ENCODE results near the gene BCL2A1. TPM values are rescaled to one million over a fixed set of nuclear protein-coding genes. Genes with fewer than 3 reads are reported as not detected.

The BCL2A1 gene
- total and polyA plus RNA-seq, 2 donors (not counting 1 experiment from before 2014, with no cell fraction given) = 33.8 to 49.2 TPM

DNA sequence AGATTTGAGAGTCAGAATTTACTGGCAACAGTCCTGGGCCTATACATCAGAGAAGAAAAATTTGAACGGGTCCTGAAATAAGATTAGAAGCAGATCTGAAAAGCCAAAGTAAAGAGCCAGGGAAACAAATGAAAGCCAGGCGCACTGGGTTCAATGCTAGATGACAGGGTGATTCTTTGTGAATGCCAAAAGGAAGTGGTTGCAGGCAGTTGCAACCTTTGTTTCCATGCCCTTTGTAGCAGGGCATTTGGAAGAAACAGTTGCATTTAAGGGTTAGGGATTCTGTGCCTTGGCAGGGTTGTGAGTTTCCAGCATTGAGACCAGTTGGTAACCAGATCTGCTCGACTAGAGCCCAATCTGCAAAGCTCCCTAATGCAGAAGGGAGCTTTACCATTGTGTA lies 37.8 kb downstream of the BCL2A1 start:
- intact Hi-C loops (cut with micrococcal nuclease) = no loop called here
- Histone ChIP-seq H3K27me3 (replicated peaks in 1 of 4; ENCODE audit: control extremely low read depth in 1 of 4, control insufficient read depth in 3 of 4, insufficient read depth in 4 of 4, low read length in 3 of 4) (peaks cover 0 to 4% (median 0%) of the 10 kb centered on the region in 4 experiments), H3K36me3 (replicated peaks in 1 of 2; ENCODE audit: control extremely low read depth in 1 of 2, control insufficient read depth in 1 of 2, extremely low read depth in 1 of 2, insufficient read depth in 2 of 2, low read length in 1 of 2) (no peaks in the 10 kb centered on the region), H3K4me2 (replicated peaks; ENCODE audit: low read depth, low read length, poor library complexity, severe bottlenecking) (no peak overlapping the region), H3K9me3 (ENCODE audit: control extremely low read depth in 1 of 3, control insufficient read depth in 2 of 3, insufficient read depth in 1 of 3, low read length in 2 of 3) (no peaks in the 10 kb centered on the region), H3K9ac (ENCODE audit: low read length) (no peak overlapping the region), H3K4me1 (ENCODE audit: control insufficient read depth in 2 of 2, insufficient read depth in 2 of 2, low read length in 2 of 2) (no peaks in the 10 kb centered on the region), H2AFZ (ENCODE audit: insufficient read depth, low read depth, low read length, poor library complexity, severe bottlenecking) (no peak overlapping the region), H3K27ac (ENCODE audit: low read length in 2 of 2) (no peak overlapping the region), H3K4me3 (ENCODE audit: control extremely low read depth in 1 of 5, extremely low read depth in 1 of 5, insufficient read depth in 1 of 5, low read depth in 2 of 5, low read length in 4 of 5) (no peak overlapping the region), H3K79me2 (ENCODE audit: control insufficient read depth, insufficient read depth, low read length) (no peaks in the 10 kb centered on the region), H4K20me1 (ENCODE audit: control insufficient read depth, insufficient read depth, low read length, poor library complexity, severe bottlenecking) (no peaks in the 10 kb centered on the region)
- no peaks in the 10 kb centered on the region for H3K4me1 Mint-ChIP-seq
- ChIA-PET CTCF (no interaction called here), POLR2A (no interaction called here)
- H3K9me3 Mint-ChIP-seq (ENCODE audit: insufficient read depth) = no peaks in the 10 kb centered on the region
- WGBS (ENCODE audit: insufficient coverage) = 88% methylated on average over 2 of the region's 3 CpGs
- H3K27ac Mint-ChIP-seq = no peak overlapping the region
- TF ChIP-seq EZH2 (IDR thresholded peaks at IDR 0.05; ENCODE audit: borderline replicate concordance, insufficient read depth, low read depth, low read length, poor library complexity, severe bottlenecking) = no peak
- TF ChIP-seq, protein P1, sequence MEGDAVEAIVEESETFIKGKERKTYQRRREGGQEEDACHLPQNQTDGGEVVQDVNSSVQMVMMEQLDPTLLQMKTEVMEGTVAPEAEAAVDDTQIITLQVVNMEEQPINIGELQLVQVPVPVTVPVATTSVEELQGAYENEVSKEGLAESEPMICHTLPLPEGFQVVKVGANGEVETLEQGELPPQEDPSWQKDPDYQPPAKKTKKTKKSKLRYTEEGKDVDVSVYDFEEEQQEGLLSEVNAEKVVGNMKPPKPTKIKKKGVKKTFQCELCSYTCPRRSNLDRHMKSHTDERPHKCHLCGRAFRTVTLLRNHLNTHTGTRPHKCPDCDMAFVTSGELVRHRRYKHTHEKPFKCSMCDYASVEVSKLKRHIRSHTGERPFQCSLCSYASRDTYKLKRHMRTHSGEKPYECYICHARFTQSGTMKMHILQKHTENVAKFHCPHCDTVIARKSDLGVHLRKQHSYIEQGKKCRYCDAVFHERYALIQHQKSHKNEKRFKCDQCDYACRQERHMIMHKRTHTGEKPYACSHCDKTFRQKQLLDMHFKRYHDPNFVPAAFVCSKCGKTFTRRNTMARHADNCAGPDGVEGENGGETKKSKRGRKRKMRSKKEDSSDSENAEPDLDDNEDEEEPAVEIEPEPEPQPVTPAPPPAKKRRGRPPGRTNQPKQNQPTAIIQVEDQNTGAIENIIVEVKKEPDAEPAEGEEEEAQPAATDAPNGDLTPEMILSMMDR (IDR thresholded peaks at IDR 0.05) = no peak
- H3K4me3 Mint-ChIP-seq = no peak overlapping the region
- peaks cover 13% of the 10 kb centered on the region for H3K27me3 Mint-ChIP-seq
- no peak for ATAC-seq (ENCODE audit: low read depth)
- no peak for DNase-seq

DNA sequence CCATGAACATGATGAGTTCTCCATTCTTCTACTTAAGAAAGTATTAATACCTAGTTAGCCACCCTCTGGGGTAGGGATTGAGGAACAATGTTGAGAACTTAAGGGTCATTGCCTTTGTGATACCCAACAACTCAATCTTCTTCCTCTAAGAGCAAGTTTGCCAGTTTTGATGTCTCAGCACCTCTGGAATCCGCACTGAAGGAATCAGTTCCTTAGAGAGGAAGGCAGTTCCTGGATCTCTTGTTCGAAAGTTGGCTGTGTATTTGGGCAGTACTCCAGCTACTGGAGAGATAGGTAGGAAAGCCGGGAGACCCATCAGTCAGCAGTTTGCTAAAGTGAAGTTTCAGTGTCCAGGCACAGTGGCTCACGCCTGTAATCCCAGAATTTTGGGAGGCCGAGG lies 38.5 kb downstream of the BCL2A1 start:
- Histone ChIP-seq H3K9me3 (ENCODE audit: control extremely low read depth in 1 of 3, control insufficient read depth in 2 of 3, insufficient read depth in 1 of 3, low read length in 2 of 3) (no peaks in the 10 kb centered on the region), H3K4me2 (replicated peaks; ENCODE audit: low read depth, low read length, poor library complexity, severe bottlenecking) (no peak overlapping the region), H4K20me1 (ENCODE audit: control insufficient read depth, insufficient read depth, low read length, poor library complexity, severe bottlenecking) (no peaks in the 10 kb centered on the region), H3K4me3 (ENCODE audit: control extremely low read depth in 1 of 5, extremely low read depth in 1 of 5, insufficient read depth in 1 of 5, low read depth in 2 of 5, low read length in 4 of 5) (no peak overlapping the region), H3K36me3 (replicated peaks in 1 of 2; ENCODE audit: control extremely low read depth in 1 of 2, control insufficient read depth in 1 of 2, extremely low read depth in 1 of 2, insufficient read depth in 2 of 2, low read length in 1 of 2) (no peaks in the 10 kb centered on the region), H2AFZ (ENCODE audit: insufficient read depth, low read depth, low read length, poor library complexity, severe bottlenecking) (no peak overlapping the region), H3K79me2 (ENCODE audit: control insufficient read depth, insufficient read depth, low read length) (no peaks in the 10 kb centered on the region), H3K27ac (ENCODE audit: low read length in 2 of 2) (no peak overlapping the region), H3K27me3 (replicated peaks in 1 of 4; ENCODE audit: control extremely low read depth in 1 of 4, control insufficient read depth in 3 of 4, insufficient read depth in 4 of 4, low read length in 3 of 4) (peaks cover 0 to 4% (median 0%) of the 10 kb centered on the region in 4 experiments), H3K4me1 (ENCODE audit: control insufficient read depth in 2 of 2, insufficient read depth in 2 of 2, low read length in 2 of 2) (no peaks in the 10 kb centered on the region), H3K9ac (ENCODE audit: low read length) (no peak overlapping the region)
- no peaks in the 10 kb centered on the region for H3K9me3 Mint-ChIP-seq (ENCODE audit: insufficient read depth)
- DNase-seq (no peak), ATAC-seq (ENCODE audit: low read depth) (no peak)
- ChIA-PET CTCF (no interaction called here), POLR2A (no interaction called here)
- 89% methylated on average over 3 of the region's 5 CpGs for WGBS (ENCODE audit: insufficient coverage)
- H3K4me3 Mint-ChIP-seq = no peak overlapping the region
- peaks cover 10% of the 10 kb centered on the region for H3K27me3 Mint-ChIP-seq
- intact Hi-C loops (cut with micrococcal nuclease) = no loop called here
- TF ChIP-seq, protein P1 (IDR thresholded peaks at IDR 0.05) = no peak
- TF ChIP-seq EZH2 (IDR thresholded peaks at IDR 0.05; ENCODE audit: borderline replicate concordance, insufficient read depth, low read depth, low read length, poor library complexity, severe bottlenecking) = no peak
- no peaks in the 10 kb centered on the region for H3K4me1 Mint-ChIP-seq
- no peak overlapping the region for H3K27ac Mint-ChIP-seq

Data from B cell (primary cell).